Liver (tissue), 9 donors: ENCODE measurements around the gene TPRN. TPM values are rescaled to one million over a fixed set of nuclear protein-coding genes. Genes with fewer than 3 reads are reported as not detected.

ENCODE experiments used
- DNase-seq: peaks from one replicate; pipeline ENCODE4 v3.0.0-alpha.2; 2017; ENCODE audit warnings: low spot score
- H3K27ac ChIP-seq, 2 donors: one replicate each; pipeline ENCODE4 v1.7.0; 2013; ENCODE audit warnings: inconsistent platforms in 2 of 2, low read length in 2 of 2, control low read depth in 1 of 2, low read depth in 1 of 2, mild to moderate bottlenecking in 1 of 2
- H3K27me3 ChIP-seq, 4 donors: one replicate each; pipeline versions ENCODE4 v1.6.1 to v1.7.0; 2013; ENCODE audit warnings: low read length in 3 of 4, inconsistent platforms in 1 of 4, mild to moderate bottlenecking in 1 of 4, moderate library complexity in 1 of 4; ENCODE audit not compliant: control insufficient read depth in 4 of 4, insufficient read depth in 4 of 4
- H3K36me3 ChIP-seq, 4 donors: one replicate each; pipeline versions ENCODE4 v1.6.1 to v1.7.0; 2013; ENCODE audit warnings: low read length in 3 of 4, mild to moderate bottlenecking in 3 of 4, low read depth in 1 of 4, moderate library complexity in 1 of 4; ENCODE audit not compliant: control insufficient read depth in 4 of 4, insufficient read depth in 3 of 4
- H3K4me1 ChIP-seq, 4 donors: one replicate each; pipeline versions ENCODE4 v1.6.1 to v1.7.0; 2013; ENCODE audit warnings: low read length in 3 of 4, mild to moderate bottlenecking in 3 of 4, moderate library complexity in 1 of 4; ENCODE audit not compliant: control insufficient read depth in 4 of 4, insufficient read depth in 4 of 4
- H3K4me3 ChIP-seq, 3 donors: one replicate each; pipeline versions ENCODE4 v1.6.1 to v1.7.0; 2013; ENCODE audit warnings: low read length in 3 of 3, control low read depth in 1 of 3, low read depth in 1 of 3, mild to moderate bottlenecking in 1 of 3
- H3K9ac ChIP-seq, 2 donors: one replicate each; pipeline ENCODE4 v1.7.0; 2013; ENCODE audit warnings: low read length in 2 of 2, mild to moderate bottlenecking in 2 of 2, moderate library complexity in 2 of 2, control low read depth in 1 of 2, low read depth in 1 of 2
- H3K9me3 ChIP-seq, 4 donors: one replicate each; pipeline versions ENCODE4 v1.6.1 to v1.7.0; 2013; ENCODE audit warnings: low read length in 3 of 4; ENCODE audit not compliant: control insufficient read depth in 4 of 4
- FOXA1 ChIP-seq: IDR thresholded peaks from 2 replicates; pipeline ENCODE4 v1.6.1; 2016; ENCODE audit warnings: antibody characterized with exemption
- RXRA ChIP-seq, 2 donors: IDR thresholded peaks; 2 replicates each; pipeline ENCODE4 v1.6.1; 2017 to 2018; ENCODE audit warnings: antibody characterized with exemption in 2 of 2, mild to moderate bottlenecking in 1 of 2
- YY1 ChIP-seq: IDR thresholded peaks from 2 replicates; pipeline ENCODE4 v1.6.1; 2016; ENCODE audit warnings: antibody characterized with exemption, mild to moderate bottlenecking
- WGBS: extraction: QIAGEN DNeasy Blood & Tissue Kit; methylation state at CpG from one replicate; pipeline ENCODE4 v1.1.7; 2013; 5-methylcytosine and 5-hydroxymethylcytosine counted together
- polyA plus RNA-seq, 2 donors: library from polyadenylated mRNA; stranded (reverse) in 1 of 2; unstranded in 1 of 2; fragments of 200-250 nt in 1 of 2; fragments of >200 nt in 1 of 2; fragmentation: Nextera tagmentation in 1 of 2; extraction: Ambion mirVana in 1 of 2; gene quantifications; one replicate each; pipeline versions ENCODE4 v1.2.1 to v1.2.3, GENCODE V29; 2013 to 2015
- total RNA-seq, 2 donors: library from RNA; depleted of rRNA; stranded (reverse); fragments of >200 nt; gene quantifications; one replicate each; pipeline ENCODE4 v1.2.3, GENCODE V29; 2014
- TF ChIP-seq, protein P1 (sequence below): IDR thresholded peaks from 2 replicates; pipeline ENCODE4 v1.6.1; 2016; ENCODE audit warnings: antibody characterized with exemption, mild to moderate bottlenecking
- TF ChIP-seq, protein P2 (sequence below): IDR thresholded peaks from 2 replicates; pipeline ENCODE4 v1.6.1; 2016; ENCODE audit warnings: antibody characterized with exemption
- TF ChIP-seq, protein P3 (sequence below): IDR thresholded peaks from 2 replicates; pipeline ENCODE4 v1.6.1; 2016; ENCODE audit warnings: antibody characterized with exemption
- TF ChIP-seq, protein P4 (sequence below): fragments of 150-350 bp; IDR thresholded peaks from 2 replicates; pipeline ENCODE4 v1.5.1; 2017; ENCODE audit warnings: improper control_type of control experiment, low read depth, low read length; ENCODE audit not compliant: missing input control
- donor health status: healthy.
- donor health status: healthy.
- donor health status: healthy.
- donor health status: healthy.
- donor health status: healthy.

The TPRN gene
- total and polyA plus RNA-seq, 4 donors: 5.4 to 20.1 (median 11.1) TPM

DNA sequence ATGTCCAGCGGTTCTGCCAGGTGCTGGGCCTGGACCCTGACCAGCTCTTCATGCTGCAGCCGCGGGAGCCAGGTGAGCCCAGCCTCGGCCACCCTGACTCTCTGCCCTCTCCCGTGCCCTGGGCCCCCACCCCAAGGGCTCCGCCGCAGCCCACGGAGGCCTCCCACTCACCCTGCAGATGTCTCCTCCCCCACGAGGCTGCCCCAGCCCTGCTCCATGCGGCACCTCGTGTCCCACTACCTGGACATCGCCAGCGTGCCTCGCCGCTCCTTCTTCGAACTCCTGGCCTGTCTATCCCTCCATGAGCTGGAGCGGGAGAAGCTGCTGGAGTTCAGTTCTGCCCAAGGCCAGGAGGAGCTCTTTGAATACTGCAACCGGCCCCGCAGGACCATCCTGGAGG, 14.1 kb upstream of the TPRN start (continued):
- TF ChIP-seq, protein P1, sequence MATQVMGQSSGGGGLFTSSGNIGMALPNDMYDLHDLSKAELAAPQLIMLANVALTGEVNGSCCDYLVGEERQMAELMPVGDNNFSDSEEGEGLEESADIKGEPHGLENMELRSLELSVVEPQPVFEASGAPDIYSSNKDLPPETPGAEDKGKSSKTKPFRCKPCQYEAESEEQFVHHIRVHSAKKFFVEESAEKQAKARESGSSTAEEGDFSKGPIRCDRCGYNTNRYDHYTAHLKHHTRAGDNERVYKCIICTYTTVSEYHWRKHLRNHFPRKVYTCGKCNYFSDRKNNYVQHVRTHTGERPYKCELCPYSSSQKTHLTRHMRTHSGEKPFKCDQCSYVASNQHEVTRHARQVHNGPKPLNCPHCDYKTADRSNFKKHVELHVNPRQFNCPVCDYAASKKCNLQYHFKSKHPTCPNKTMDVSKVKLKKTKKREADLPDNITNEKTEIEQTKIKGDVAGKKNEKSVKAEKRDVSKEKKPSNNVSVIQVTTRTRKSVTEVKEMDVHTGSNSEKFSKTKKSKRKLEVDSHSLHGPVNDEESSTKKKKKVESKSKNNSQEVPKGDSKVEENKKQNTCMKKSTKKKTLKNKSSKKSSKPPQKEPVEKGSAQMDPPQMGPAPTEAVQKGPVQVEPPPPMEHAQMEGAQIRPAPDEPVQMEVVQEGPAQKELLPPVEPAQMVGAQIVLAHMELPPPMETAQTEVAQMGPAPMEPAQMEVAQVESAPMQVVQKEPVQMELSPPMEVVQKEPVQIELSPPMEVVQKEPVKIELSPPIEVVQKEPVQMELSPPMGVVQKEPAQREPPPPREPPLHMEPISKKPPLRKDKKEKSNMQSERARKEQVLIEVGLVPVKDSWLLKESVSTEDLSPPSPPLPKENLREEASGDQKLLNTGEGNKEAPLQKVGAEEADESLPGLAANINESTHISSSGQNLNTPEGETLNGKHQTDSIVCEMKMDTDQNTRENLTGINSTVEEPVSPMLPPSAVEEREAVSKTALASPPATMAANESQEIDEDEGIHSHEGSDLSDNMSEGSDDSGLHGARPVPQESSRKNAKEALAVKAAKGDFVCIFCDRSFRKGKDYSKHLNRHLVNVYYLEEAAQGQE: no peak
- TF ChIP-seq RXRA (IDR thresholded peaks at IDR 0.05): no peak

DNA sequence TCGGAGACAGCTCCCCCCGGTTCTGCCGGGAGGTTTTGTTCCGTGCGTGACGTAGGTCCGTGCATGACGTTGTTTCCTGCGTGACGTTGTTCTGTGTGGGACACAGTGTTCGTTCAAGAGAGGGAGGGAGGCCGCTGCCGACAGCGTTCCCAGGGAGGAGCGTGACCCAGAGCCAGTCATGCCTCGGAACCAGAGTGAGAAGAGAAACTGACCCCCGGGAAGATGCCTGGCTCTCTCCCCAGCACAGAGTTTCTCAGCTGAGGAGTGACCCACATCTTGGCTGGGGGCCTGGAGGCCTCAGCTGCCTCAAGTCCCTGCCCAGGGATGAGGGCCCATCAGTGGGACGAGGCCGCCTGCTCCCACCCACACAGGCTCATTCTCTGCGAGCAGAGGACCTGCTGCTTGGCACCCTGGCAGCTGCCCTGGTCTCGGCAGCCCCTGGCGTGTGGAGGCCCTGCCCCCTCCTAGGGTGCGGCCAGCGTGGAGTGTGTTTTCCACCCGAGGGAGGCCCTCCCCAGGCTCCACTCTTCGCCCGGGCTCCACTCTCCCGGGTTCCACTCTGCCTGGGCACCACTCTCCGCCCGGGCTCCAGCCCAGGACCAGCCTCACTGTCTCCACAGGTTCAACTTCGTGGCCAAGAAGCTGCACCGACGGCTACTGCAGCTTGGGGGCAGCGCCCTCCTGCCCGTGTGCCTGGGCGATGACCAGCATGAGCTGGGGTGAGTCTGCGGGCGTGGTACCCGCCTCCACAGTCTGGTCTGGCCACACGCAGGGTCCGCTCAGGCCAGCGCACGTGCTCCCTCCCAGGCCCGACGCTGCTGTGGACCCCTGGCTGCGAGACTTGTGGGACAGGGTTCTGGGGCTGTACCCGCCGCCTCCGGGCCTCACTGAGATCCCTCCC, 12.9 kb upstream of the TPRN start:
- 94% methylated on average over 49 of the region's 49 CpGs for WGBS

More for the DNA sequence above, 12.9 kb upstream of the TPRN start:
- no peak for DNase-seq
- Histone ChIP-seq H3K36me3 (peaks cover 0 to 11% (median under 1%) of the 10 kb centered on the region in 4 donors), H3K27ac (no peak overlapping the region), H3K9ac (no peak overlapping the region), H3K9me3 (no peaks in the 10 kb centered on the region), H3K4me1 (peaks cover 0 to 7% (median under 1%) of the 10 kb centered on the region in 4 donors), H3K4me3 (no peak overlapping the region), H3K27me3 (no peaks in the 10 kb centered on the region)
- TF ChIP-seq, protein P2, sequence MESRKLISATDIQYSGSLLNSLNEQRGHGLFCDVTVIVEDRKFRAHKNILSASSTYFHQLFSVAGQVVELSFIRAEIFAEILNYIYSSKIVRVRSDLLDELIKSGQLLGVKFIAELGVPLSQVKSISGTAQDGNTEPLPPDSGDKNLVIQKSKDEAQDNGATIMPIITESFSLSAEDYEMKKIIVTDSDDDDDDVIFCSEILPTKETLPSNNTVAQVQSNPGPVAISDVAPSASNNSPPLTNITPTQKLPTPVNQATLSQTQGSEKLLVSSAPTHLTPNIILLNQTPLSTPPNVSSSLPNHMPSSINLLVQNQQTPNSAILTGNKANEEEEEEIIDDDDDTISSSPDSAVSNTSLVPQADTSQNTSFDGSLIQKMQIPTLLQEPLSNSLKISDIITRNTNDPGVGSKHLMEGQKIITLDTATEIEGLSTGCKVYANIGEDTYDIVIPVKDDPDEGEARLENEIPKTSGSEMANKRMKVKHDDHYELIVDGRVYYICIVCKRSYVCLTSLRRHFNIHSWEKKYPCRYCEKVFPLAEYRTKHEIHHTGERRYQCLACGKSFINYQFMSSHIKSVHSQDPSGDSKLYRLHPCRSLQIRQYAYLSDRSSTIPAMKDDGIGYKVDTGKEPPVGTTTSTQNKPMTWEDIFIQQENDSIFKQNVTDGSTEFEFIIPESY: no peak
- TF ChIP-seq, protein P1: no peak
- TF ChIP-seq, protein P3, sequence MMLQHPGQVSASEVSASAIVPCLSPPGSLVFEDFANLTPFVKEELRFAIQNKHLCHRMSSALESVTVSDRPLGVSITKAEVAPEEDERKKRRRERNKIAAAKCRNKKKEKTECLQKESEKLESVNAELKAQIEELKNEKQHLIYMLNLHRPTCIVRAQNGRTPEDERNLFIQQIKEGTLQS: no peak
- TF ChIP-seq RXRA (IDR thresholded peaks at IDR 0.05): no peak
- TF ChIP-seq YY1: no peak
- no peak for TF ChIP-seq FOXA1
- TF ChIP-seq, protein P4, sequence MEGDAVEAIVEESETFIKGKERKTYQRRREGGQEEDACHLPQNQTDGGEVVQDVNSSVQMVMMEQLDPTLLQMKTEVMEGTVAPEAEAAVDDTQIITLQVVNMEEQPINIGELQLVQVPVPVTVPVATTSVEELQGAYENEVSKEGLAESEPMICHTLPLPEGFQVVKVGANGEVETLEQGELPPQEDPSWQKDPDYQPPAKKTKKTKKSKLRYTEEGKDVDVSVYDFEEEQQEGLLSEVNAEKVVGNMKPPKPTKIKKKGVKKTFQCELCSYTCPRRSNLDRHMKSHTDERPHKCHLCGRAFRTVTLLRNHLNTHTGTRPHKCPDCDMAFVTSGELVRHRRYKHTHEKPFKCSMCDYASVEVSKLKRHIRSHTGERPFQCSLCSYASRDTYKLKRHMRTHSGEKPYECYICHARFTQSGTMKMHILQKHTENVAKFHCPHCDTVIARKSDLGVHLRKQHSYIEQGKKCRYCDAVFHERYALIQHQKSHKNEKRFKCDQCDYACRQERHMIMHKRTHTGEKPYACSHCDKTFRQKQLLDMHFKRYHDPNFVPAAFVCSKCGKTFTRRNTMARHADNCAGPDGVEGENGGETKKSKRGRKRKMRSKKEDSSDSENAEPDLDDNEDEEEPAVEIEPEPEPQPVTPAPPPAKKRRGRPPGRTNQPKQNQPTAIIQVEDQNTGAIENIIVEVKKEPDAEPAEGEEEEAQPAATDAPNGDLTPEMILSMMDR: no peak
